D721Med (cell line): ENCODE results near the gene SAFB.

ENCODE experiments used
- DNase-seq: peaks from one replicate; pipeline ENCODE4 v3.0.0; 2011; ENCODE audit warnings: low spot score; ENCODE audit not compliant: insufficient read length
- FAIRE-seq: peaks from 2 replicates; lab custom pipeline; 2011; peaks lifted over from hg19 to GRCh38; lab: Jason Lieb, UNC
- TF ChIP-seq, protein P1 (sequence below): IDR thresholded peaks from 2 replicates; pipeline ENCODE4 v1.5.1; 2012; ENCODE audit warnings: mild to moderate bottlenecking, control low read depth; ENCODE audit not compliant: insufficient read depth; ENCODE audit errors: missing control alignments

SAFB gene

DNA sequence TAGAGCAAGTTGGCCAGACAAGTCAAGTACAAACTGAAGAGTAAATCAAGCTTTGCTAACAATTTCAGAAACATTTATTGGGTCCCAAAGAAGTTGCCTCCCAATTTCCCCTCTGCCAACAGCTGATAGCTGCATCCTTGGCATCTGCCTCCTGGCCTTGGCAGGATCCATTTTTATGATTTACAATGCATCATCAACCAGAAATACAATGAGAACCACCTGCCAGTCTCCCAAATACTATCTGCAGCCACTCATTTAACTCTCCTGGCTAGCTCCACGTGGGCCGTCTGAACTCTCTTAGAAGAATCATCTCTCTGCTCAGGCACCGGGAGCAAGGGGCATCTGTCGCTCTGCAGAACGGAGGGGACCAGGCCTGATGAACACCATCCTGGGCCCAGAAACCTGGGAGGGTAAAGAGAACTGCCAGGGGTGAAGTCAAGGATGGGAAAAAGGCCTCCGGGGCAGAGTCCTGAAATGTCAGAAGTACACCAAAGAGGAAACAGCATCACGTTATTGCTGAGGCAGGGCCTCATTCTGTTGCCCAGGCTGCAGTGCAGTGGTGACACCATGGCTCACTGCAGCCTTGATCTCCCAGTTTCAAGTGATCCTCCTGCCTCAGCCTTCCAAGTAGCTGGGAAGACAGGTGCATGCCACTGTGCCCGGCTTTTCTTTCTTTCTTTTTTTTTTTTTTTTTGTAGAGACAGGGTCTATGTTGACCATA, 94.5 kb downstream of the SAFB start:
- no peak for DNase-seq
- no peak for FAIRE-seq
- TF ChIP-seq, protein P1, sequence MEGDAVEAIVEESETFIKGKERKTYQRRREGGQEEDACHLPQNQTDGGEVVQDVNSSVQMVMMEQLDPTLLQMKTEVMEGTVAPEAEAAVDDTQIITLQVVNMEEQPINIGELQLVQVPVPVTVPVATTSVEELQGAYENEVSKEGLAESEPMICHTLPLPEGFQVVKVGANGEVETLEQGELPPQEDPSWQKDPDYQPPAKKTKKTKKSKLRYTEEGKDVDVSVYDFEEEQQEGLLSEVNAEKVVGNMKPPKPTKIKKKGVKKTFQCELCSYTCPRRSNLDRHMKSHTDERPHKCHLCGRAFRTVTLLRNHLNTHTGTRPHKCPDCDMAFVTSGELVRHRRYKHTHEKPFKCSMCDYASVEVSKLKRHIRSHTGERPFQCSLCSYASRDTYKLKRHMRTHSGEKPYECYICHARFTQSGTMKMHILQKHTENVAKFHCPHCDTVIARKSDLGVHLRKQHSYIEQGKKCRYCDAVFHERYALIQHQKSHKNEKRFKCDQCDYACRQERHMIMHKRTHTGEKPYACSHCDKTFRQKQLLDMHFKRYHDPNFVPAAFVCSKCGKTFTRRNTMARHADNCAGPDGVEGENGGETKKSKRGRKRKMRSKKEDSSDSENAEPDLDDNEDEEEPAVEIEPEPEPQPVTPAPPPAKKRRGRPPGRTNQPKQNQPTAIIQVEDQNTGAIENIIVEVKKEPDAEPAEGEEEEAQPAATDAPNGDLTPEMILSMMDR: no peak
